Endothelial cell of umbilical vein (primary cell): ENCODE data around the gene CBL.

Experiments
- CTCF ChIP-seq, 2 donors: IDR thresholded peaks; 1 replicate in 1 of 2; 2 replicates in 1 of 2; pipeline ENCODE4 v1.5.1; 2011; ENCODE audit warnings: low read length in 2 of 2, mild to moderate bottlenecking in 2 of 2, moderate library complexity in 2 of 2, control low read depth in 1 of 2, inconsistent platforms in 1 of 2, low read depth in 1 of 2; ENCODE audit not compliant: insufficient read depth in 1 of 2; ENCODE audit errors: extremely low read depth in 1 of 2
- EZH2 ChIP-seq: IDR thresholded peaks from 2 replicates; pipeline ENCODE4 v1.6.1; 2012; ENCODE audit warnings: borderline replicate concordance, low read depth, mild to moderate bottlenecking, moderate library complexity, low read length, inconsistent platforms; ENCODE audit not compliant: severe bottlenecking
- GATA2 ChIP-seq: IDR thresholded peaks from 2 replicates; pipeline ENCODE4 v1.7.0; 2011; ENCODE audit warnings: low read depth, mild to moderate bottlenecking, moderate library complexity, mixed read lengths, low read length; ENCODE audit not compliant: insufficient read length, insufficient read depth
- MYC ChIP-seq: IDR thresholded peaks from one replicate; pipeline ENCODE4 v1.6.1; 2011; ENCODE audit warnings: mild to moderate bottlenecking, low read depth, low read length
- POLR2A ChIP-seq: IDR thresholded peaks from 2 replicates; pipeline ENCODE4 v1.6.1; 2012; ENCODE audit warnings: low read depth, mild to moderate bottlenecking, control low read depth, low read length
- POLR2AphosphoS5 ChIP-seq: IDR thresholded peaks from 2 replicates; pipeline ENCODE4 v1.6.1; 2012; ENCODE audit warnings: low read depth, mild to moderate bottlenecking, control low read depth, low read length, moderate library complexity; ENCODE audit not compliant: insufficient read depth

DNA sequence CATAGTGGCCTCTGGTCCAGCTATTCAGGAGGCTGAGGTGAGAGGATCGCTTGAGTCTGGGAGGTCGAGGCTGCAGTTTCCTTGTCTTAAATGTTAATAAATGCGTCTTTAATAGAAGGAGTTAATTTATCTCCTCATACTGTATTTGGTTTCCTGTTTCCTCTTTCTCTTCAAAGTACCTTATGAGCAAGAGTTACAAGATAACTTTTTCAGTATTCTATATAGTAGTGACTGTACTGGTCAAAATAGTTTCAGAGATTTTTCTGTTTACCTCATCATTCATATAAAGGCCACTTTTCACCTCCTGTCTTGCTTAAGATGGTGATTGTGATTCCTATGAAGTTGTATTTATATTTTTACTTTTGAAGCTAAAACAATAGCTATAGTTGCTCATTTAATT, 59.9 kb downstream of the CBL start:
- TF ChIP-seq CTCF (IDR thresholded peaks at IDR 0.05; ENCODE audit: extremely low read depth in 1 of 2, insufficient read depth in 1 of 2, low read depth in 1 of 2, low read length in 2 of 2): no peak
- TF ChIP-seq POLR2A: no peak
- no peak for TF ChIP-seq POLR2AphosphoS5
- no peak for TF ChIP-seq GATA2
- TF ChIP-seq EZH2: no peak
- no peak for TF ChIP-seq MYC
